ENCODE measurements around the gene MPC1. TPM values are rescaled to one million over a fixed set of nuclear protein-coding genes. Genes with fewer than 3 reads are reported as not detected.
"Not testable (repeated sequence)": the region's sequence is repeated elsewhere in the genome, so short reads cannot be mapped to it uniquely, and the experiment has no call there.

Gene MPC1
- total RNA-seq, 1 experiment from 2014 or later: 15.2 TPM

- DNase-seq: no peak
- no peaks in the 10 kb centered on the region for H3K36me3 ChIP-seq (replicated peaks; ENCODE audit: control insufficient read depth, insufficient read depth, low read length)
- H3K27me3 ChIP-seq (ENCODE audit: control insufficient read depth, insufficient read depth, low read length): no peaks in the 10 kb centered on the region; the same call in 1 of the 2 replicates
- H3K4me3 ChIP-seq (ENCODE audit: insufficient read depth, low read depth, low read length): no peak overlapping the region
Observed at GRCh38 chr6:166379800-166380199, 2.9 kb downstream of the MPC1 start.

GRCh38 chr6:166379103-166379586 lies 3.6 kb downstream of the MPC1 start:
- DNase-seq: no peak
- Histone ChIP-seq H3K27me3 (ENCODE audit: control insufficient read depth, insufficient read depth, low read length) (no peaks in the 10 kb centered on the region; the same call in 1 of the 2 replicates), H3K36me3 (replicated peaks; ENCODE audit: control insufficient read depth, insufficient read depth, low read length) (no peaks in the 10 kb centered on the region), H3K4me3 (ENCODE audit: insufficient read depth, low read depth, low read length) (no peak overlapping the region)

- no peak for DNase-seq
- Histone ChIP-seq H3K4me3 (ENCODE audit: insufficient read depth, low read depth, low read length) (no peak overlapping the region), H3K36me3 (replicated peaks; ENCODE audit: control insufficient read depth, insufficient read depth, low read length) (no peaks in the 10 kb centered on the region), H3K27me3 (ENCODE audit: control insufficient read depth, insufficient read depth, low read length) (no peaks in the 10 kb centered on the region; the same call in 1 of the 2 replicates)
Observed at GRCh38 chr6:166377721-166378120, 5.0 kb downstream of the MPC1 start.

- Histone ChIP-seq H3K4me3 (ENCODE audit: insufficient read depth, low read depth, low read length) (no peak overlapping the region), H3K36me3 (replicated peaks; ENCODE audit: control insufficient read depth, insufficient read depth, low read length) (no peaks in the 10 kb centered on the region)
Observed at GRCh38 chr6:166375013-166375412, 7.7 kb downstream of the MPC1 start.

GRCh38 chr6:166370489-166370888 lies 12.3 kb downstream of the MPC1 start:
- no peaks in the 10 kb centered on the region for H3K36me3 ChIP-seq (replicated peaks; ENCODE audit: control insufficient read depth, insufficient read depth, low read length)
- no peaks in the 10 kb centered on the region for H3K27me3 ChIP-seq (ENCODE audit: control insufficient read depth, insufficient read depth, low read length)
- H3K4me3 ChIP-seq (ENCODE audit: insufficient read depth, low read depth, low read length): no peak overlapping the region
- no peak for DNase-seq

More at GRCh38 chr6:166375013-166375412, 7.7 kb downstream of the MPC1 start:
- H3K27me3 ChIP-seq (ENCODE audit: control insufficient read depth, insufficient read depth, low read length): no peaks in the 10 kb centered on the region
- DNase-seq: no peak

GRCh38 chr6:166369782-166370181 lies 13.0 kb downstream of the MPC1 start:
- Histone ChIP-seq H3K27me3 (ENCODE audit: control insufficient read depth, insufficient read depth, low read length) (no peaks in the 10 kb centered on the region), H3K4me3 (ENCODE audit: insufficient read depth, low read depth, low read length) (no peak overlapping the region), H3K36me3 (replicated peaks; ENCODE audit: control insufficient read depth, insufficient read depth, low read length) (no peaks in the 10 kb centered on the region)
- DNase-seq: no peak

- no peaks in the 10 kb centered on the region for H3K27me3 ChIP-seq (ENCODE audit: control insufficient read depth, insufficient read depth, low read length)
- H3K4me3 ChIP-seq (ENCODE audit: insufficient read depth, low read depth, low read length): no peak overlapping the region
- H3K36me3 ChIP-seq (replicated peaks; ENCODE audit: control insufficient read depth, insufficient read depth, low read length): no peaks in the 10 kb centered on the region
- no peak for DNase-seq
Observed at GRCh38 chr6:166366921-166367320, 15.8 kb downstream of the MPC1 start.

- H3K4me3 ChIP-seq (ENCODE audit: insufficient read depth, low read depth, low read length): no peak overlapping the region
- peak; percentile 48 for DNase-seq
- H3K27me3 ChIP-seq (ENCODE audit: control insufficient read depth, insufficient read depth, low read length): no peaks in the 10 kb centered on the region
- H3K36me3 ChIP-seq (replicated peaks; ENCODE audit: control insufficient read depth, insufficient read depth, low read length): no peaks in the 10 kb centered on the region
Observed at GRCh38 chr6:166365806-166366205, 16.9 kb downstream of the MPC1 start.

- peak; percentile 69 for DNase-seq
- Histone ChIP-seq H3K27me3 (ENCODE audit: control insufficient read depth, insufficient read depth, low read length) (no peaks in the 10 kb centered on the region), H3K4me3 (ENCODE audit: insufficient read depth, low read depth, low read length) (no peak overlapping the region)
Observed at GRCh38 chr6:166365221-166365620, 17.5 kb downstream of the MPC1 start.

GRCh38 chr6:166364456-166364855 lies 18.3 kb downstream of the MPC1 start:
- H3K4me3 ChIP-seq (ENCODE audit: insufficient read depth, low read depth, low read length): no peak overlapping the region
- H3K36me3 ChIP-seq (replicated peaks; ENCODE audit: control insufficient read depth, insufficient read depth, low read length): no peaks in the 10 kb centered on the region
- DNase-seq: no peak
- no peaks in the 10 kb centered on the region for H3K27me3 ChIP-seq (ENCODE audit: control insufficient read depth, insufficient read depth, low read length)

More at GRCh38 chr6:166365221-166365620, 17.5 kb downstream of the MPC1 start:
- no peaks in the 10 kb centered on the region for H3K36me3 ChIP-seq (replicated peaks; ENCODE audit: control insufficient read depth, insufficient read depth, low read length)

GRCh38 chr6:166362427-166362826 lies 20.3 kb downstream of the MPC1 start:
- H3K36me3 ChIP-seq (replicated peaks; ENCODE audit: control insufficient read depth, insufficient read depth, low read length); DNase-seq; H3K4me3 ChIP-seq (ENCODE audit: insufficient read depth, low read depth, low read length); H3K27me3 ChIP-seq (ENCODE audit: control insufficient read depth, insufficient read depth, low read length): not testable (repeated sequence)

GRCh38 chr6:166361077-166361429 lies 21.7 kb downstream of the MPC1 start:
- no peak for DNase-seq
- no peaks in the 10 kb centered on the region for H3K27me3 ChIP-seq (ENCODE audit: control insufficient read depth, insufficient read depth, low read length)
- no peak overlapping the region for H3K4me3 ChIP-seq (ENCODE audit: insufficient read depth, low read depth, low read length)
- H3K36me3 ChIP-seq (replicated peaks; ENCODE audit: control insufficient read depth, insufficient read depth, low read length): no peaks in the 10 kb centered on the region

GRCh38 chr6:166360243-166361076 lies 22.3 kb downstream of the MPC1 start:
- Histone ChIP-seq H3K27me3 (ENCODE audit: control insufficient read depth, insufficient read depth, low read length) (no peaks in the 10 kb centered on the region), H3K4me3 (ENCODE audit: insufficient read depth, low read depth, low read length) (no peak overlapping the region), H3K36me3 (replicated peaks; ENCODE audit: control insufficient read depth, insufficient read depth, low read length) (no peaks in the 10 kb centered on the region)
- no peak for DNase-seq

GRCh38 chr6:166355552-166355951 lies 27.2 kb downstream of the MPC1 start:
- Histone ChIP-seq H3K27me3 (ENCODE audit: control insufficient read depth, insufficient read depth, low read length) (no peaks in the 10 kb centered on the region), H3K4me3 (ENCODE audit: insufficient read depth, low read depth, low read length) (no peak overlapping the region), H3K36me3 (replicated peaks; ENCODE audit: control insufficient read depth, insufficient read depth, low read length) (no peaks in the 10 kb centered on the region)
- no peak for DNase-seq

GRCh38 chr6:166354965-166355364 lies 27.8 kb downstream of the MPC1 start:
- no peak overlapping the region for H3K4me3 ChIP-seq (ENCODE audit: insufficient read depth, low read depth, low read length)
- H3K27me3 ChIP-seq (ENCODE audit: control insufficient read depth, insufficient read depth, low read length): no peaks in the 10 kb centered on the region
- DNase-seq: no peak
- H3K36me3 ChIP-seq (replicated peaks; ENCODE audit: control insufficient read depth, insufficient read depth, low read length): no peaks in the 10 kb centered on the region
